ENCODE results near the gene ZDHHC11B. TPM values are rescaled to one million over a fixed set of nuclear protein-coding genes. Genes with fewer than 3 reads are reported as not detected.
"Not testable (repeated sequence)": the region's sequence is repeated elsewhere in the genome, so short reads cannot be mapped to it uniquely, and the experiment has no call there.

Gene ZDHHC11B
- total and polyA plus RNA-seq, 2 donors (not counting 1 experiment from before 2014, with no cell fraction given): under 0.01 TPM; not detected in 1

- H3K4me3 ChIP-seq (replicated peaks in 1 of 4; ENCODE audit: control extremely low read depth in 1 of 4, insufficient read depth in 1 of 4, low read depth in 3 of 4, low read length in 4 of 4); H3K4me1 ChIP-seq (ENCODE audit: control insufficient read depth, extremely low read depth, insufficient read depth, low read length); DNase-seq (ENCODE audit: low read depth in 2 of 2); H3K79me2 ChIP-seq (ENCODE audit: control insufficient read depth, insufficient read depth, low read length); H3K27ac ChIP-seq (ENCODE audit: insufficient read depth, low read length); H4K20me1 ChIP-seq (ENCODE audit: control insufficient read depth, extremely low read depth, insufficient read depth, low read length); H3K9me3 ChIP-seq (ENCODE audit: control insufficient read depth, insufficient read depth, low read depth, low read length); H3K36me3 ChIP-seq (ENCODE audit: control insufficient read depth, insufficient read depth, low read length); H3K9ac ChIP-seq (ENCODE audit: insufficient read depth, low read length); H2AFZ ChIP-seq (ENCODE audit: low read length); H3K27me3 ChIP-seq (ENCODE audit: control insufficient read depth, insufficient read depth, low read length); H3K4me2 ChIP-seq (ENCODE audit: extremely low read depth, insufficient read depth, low read length): not testable (repeated sequence)
These were observed 76.2 kb downstream of the ZDHHC11B start for GRCh38 chr5:708374-708773.

DNA sequence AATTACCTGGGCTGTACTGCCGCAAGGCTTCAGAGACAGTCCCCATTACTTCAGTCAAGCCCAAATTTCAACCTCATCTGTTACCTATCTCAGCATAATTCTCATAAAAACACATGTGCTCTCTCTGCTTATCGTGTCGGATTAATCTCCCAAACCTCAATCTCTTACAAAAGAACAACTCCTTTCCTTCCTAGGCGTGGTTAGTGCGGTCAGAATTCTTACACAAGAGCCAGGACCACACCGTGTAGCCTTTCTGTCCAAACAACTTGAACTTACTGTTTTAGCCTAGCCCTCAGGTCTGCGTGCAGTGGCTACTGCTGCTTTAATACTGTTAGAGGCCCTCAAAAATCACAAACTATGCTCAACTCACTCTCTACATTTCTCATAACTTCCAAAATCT lies 78.4 kb downstream of the ZDHHC11B start:
- not testable (repeated sequence) for H3K9ac ChIP-seq (ENCODE audit: insufficient read depth, low read length); H2AFZ ChIP-seq (ENCODE audit: low read length); DNase-seq (ENCODE audit: low read depth in 2 of 2); H3K9me3 ChIP-seq (ENCODE audit: control insufficient read depth, insufficient read depth, low read depth, low read length); H3K27ac ChIP-seq (ENCODE audit: insufficient read depth, low read length); H3K4me3 ChIP-seq (replicated peaks in 1 of 4; ENCODE audit: control extremely low read depth in 1 of 4, insufficient read depth in 1 of 4, low read depth in 3 of 4, low read length in 4 of 4); H3K27me3 ChIP-seq (ENCODE audit: control insufficient read depth, insufficient read depth, low read length); H3K36me3 ChIP-seq (ENCODE audit: control insufficient read depth, insufficient read depth, low read length); H3K79me2 ChIP-seq (ENCODE audit: control insufficient read depth, insufficient read depth, low read length); H3K4me1 ChIP-seq (ENCODE audit: control insufficient read depth, extremely low read depth, insufficient read depth, low read length); H4K20me1 ChIP-seq (ENCODE audit: control insufficient read depth, extremely low read depth, insufficient read depth, low read length); H3K4me2 ChIP-seq (ENCODE audit: extremely low read depth, insufficient read depth, low read length)

GRCh38 chr5:696753-697702 lies 87.5 kb downstream of the ZDHHC11B start:
- not testable (repeated sequence) for H3K4me2 ChIP-seq (ENCODE audit: extremely low read depth, insufficient read depth, low read length)

DNA sequence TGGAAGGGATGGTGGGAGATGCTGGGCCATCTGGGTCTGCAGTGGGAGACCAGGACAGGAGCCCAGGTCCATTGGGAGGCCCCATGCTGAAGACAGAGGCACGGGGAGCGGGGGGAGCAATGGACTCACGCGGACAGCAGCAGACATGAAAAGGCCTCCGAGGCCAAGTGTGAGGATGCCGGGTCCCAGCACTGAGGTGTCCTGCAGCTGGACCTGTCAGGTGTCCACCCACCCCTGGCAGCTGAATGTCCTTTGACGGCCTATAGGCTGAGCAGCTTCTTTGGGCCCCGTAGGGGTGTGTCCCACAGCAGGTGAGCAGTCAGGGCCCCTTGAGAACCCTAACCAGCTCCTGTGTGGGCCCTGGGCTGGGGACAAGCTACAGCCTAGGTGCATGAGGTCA lies 88.3 kb downstream of the ZDHHC11B start:
- not testable (repeated sequence) for H3K9me3 ChIP-seq (ENCODE audit: control insufficient read depth, insufficient read depth, low read depth, low read length); H3K4me3 ChIP-seq (replicated peaks in 1 of 4; ENCODE audit: control extremely low read depth in 1 of 4, insufficient read depth in 1 of 4, low read depth in 3 of 4, low read length in 4 of 4); H3K27me3 ChIP-seq (ENCODE audit: control insufficient read depth, insufficient read depth, low read length); DNase-seq (ENCODE audit: low read depth in 2 of 2); H3K4me1 ChIP-seq (ENCODE audit: control insufficient read depth, extremely low read depth, insufficient read depth, low read length); H4K20me1 ChIP-seq (ENCODE audit: control insufficient read depth, extremely low read depth, insufficient read depth, low read length); H2AFZ ChIP-seq (ENCODE audit: low read length); H3K36me3 ChIP-seq (ENCODE audit: control insufficient read depth, insufficient read depth, low read length); H3K27ac ChIP-seq (ENCODE audit: insufficient read depth, low read length); H3K79me2 ChIP-seq (ENCODE audit: control insufficient read depth, insufficient read depth, low read length); H3K9ac ChIP-seq (ENCODE audit: insufficient read depth, low read length); H3K4me2 ChIP-seq (ENCODE audit: extremely low read depth, insufficient read depth, low read length)

More at GRCh38 chr5:696753-697702, 87.5 kb downstream of the ZDHHC11B start:
- H3K27ac ChIP-seq (ENCODE audit: insufficient read depth, low read length); H3K79me2 ChIP-seq (ENCODE audit: control insufficient read depth, insufficient read depth, low read length); H3K27me3 ChIP-seq (ENCODE audit: control insufficient read depth, insufficient read depth, low read length); H3K4me3 ChIP-seq (replicated peaks in 1 of 4; ENCODE audit: control extremely low read depth in 1 of 4, insufficient read depth in 1 of 4, low read depth in 3 of 4, low read length in 4 of 4); H3K36me3 ChIP-seq (ENCODE audit: control insufficient read depth, insufficient read depth, low read length); H3K9ac ChIP-seq (ENCODE audit: insufficient read depth, low read length); H2AFZ ChIP-seq (ENCODE audit: low read length); DNase-seq (ENCODE audit: low read depth in 2 of 2); H3K9me3 ChIP-seq (ENCODE audit: control insufficient read depth, insufficient read depth, low read depth, low read length); H4K20me1 ChIP-seq (ENCODE audit: control insufficient read depth, extremely low read depth, insufficient read depth, low read length); H3K4me1 ChIP-seq (ENCODE audit: control insufficient read depth, extremely low read depth, insufficient read depth, low read length): not testable (repeated sequence)

GRCh38 chr5:695475-695874 lies 89.1 kb downstream of the ZDHHC11B start:
- not testable (repeated sequence) for H3K36me3 ChIP-seq (ENCODE audit: control insufficient read depth, insufficient read depth, low read length); H3K9me3 ChIP-seq (ENCODE audit: control insufficient read depth, insufficient read depth, low read depth, low read length); DNase-seq (ENCODE audit: low read depth in 2 of 2); H3K9ac ChIP-seq (ENCODE audit: insufficient read depth, low read length); H3K4me2 ChIP-seq (ENCODE audit: extremely low read depth, insufficient read depth, low read length); H2AFZ ChIP-seq (ENCODE audit: low read length); H3K27me3 ChIP-seq (ENCODE audit: control insufficient read depth, insufficient read depth, low read length); H3K4me3 ChIP-seq (replicated peaks in 1 of 4; ENCODE audit: control extremely low read depth in 1 of 4, insufficient read depth in 1 of 4, low read depth in 3 of 4, low read length in 4 of 4); H3K79me2 ChIP-seq (ENCODE audit: control insufficient read depth, insufficient read depth, low read length); H4K20me1 ChIP-seq (ENCODE audit: control insufficient read depth, extremely low read depth, insufficient read depth, low read length); H3K27ac ChIP-seq (ENCODE audit: insufficient read depth, low read length); H3K4me1 ChIP-seq (ENCODE audit: control insufficient read depth, extremely low read depth, insufficient read depth, low read length)

- H3K9me3 ChIP-seq (ENCODE audit: control insufficient read depth, insufficient read depth, low read depth, low read length); H3K4me3 ChIP-seq (replicated peaks in 1 of 4; ENCODE audit: control extremely low read depth in 1 of 4, insufficient read depth in 1 of 4, low read depth in 3 of 4, low read length in 4 of 4); H3K9ac ChIP-seq (ENCODE audit: insufficient read depth, low read length); H3K4me2 ChIP-seq (ENCODE audit: extremely low read depth, insufficient read depth, low read length); H2AFZ ChIP-seq (ENCODE audit: low read length); H3K79me2 ChIP-seq (ENCODE audit: control insufficient read depth, insufficient read depth, low read length); H3K4me1 ChIP-seq (ENCODE audit: control insufficient read depth, extremely low read depth, insufficient read depth, low read length); H3K27me3 ChIP-seq (ENCODE audit: control insufficient read depth, insufficient read depth, low read length); H3K36me3 ChIP-seq (ENCODE audit: control insufficient read depth, insufficient read depth, low read length); H3K27ac ChIP-seq (ENCODE audit: insufficient read depth, low read length); DNase-seq (ENCODE audit: low read depth in 2 of 2); H4K20me1 ChIP-seq (ENCODE audit: control insufficient read depth, extremely low read depth, insufficient read depth, low read length): not testable (repeated sequence)
These were observed 90.5 kb downstream of the ZDHHC11B start for GRCh38 chr5:694042-694431.
